AG09319 (cell line): ENCODE data around the gene RER1.

Source experiments
- DNase-seq: peaks from one replicate; pipeline ENCODE4 v3.0.0-alpha.2; 2010; ENCODE audit warnings: low read depth; ENCODE audit errors: extremely low read depth
- TF ChIP-seq, protein P1 (sequence below): IDR thresholded peaks from 2 replicates; pipeline ENCODE4 v1.5.1; 2011; ENCODE audit warnings: low read depth, mild to moderate bottlenecking, inconsistent platforms, low read length, moderate library complexity

The RER1 gene

DNA sequence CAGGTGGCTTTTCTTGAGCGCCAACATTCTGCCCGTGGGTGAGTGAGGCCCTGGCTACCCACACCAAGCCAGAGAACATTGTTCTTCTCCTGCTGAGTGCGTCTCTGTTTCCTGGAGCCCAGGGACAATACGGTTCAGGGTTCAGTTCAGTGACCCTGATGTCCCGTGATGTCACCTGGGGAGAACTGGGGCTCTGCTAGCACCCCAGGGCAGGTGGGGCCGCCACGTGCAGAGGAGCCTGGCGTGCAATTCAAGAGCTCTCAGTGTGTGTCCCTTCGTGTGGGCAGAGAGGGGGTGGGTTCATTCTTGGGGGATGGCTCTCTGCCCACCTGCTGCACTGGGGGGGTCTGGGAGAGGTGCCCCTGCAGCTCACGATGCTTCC lies 38.9 kb downstream of the RER1 start:
- no peak for DNase-seq

GRCh38 chr1:2431103-2431502 lies 39.5 kb downstream of the RER1 start:
- TF ChIP-seq, protein P1, sequence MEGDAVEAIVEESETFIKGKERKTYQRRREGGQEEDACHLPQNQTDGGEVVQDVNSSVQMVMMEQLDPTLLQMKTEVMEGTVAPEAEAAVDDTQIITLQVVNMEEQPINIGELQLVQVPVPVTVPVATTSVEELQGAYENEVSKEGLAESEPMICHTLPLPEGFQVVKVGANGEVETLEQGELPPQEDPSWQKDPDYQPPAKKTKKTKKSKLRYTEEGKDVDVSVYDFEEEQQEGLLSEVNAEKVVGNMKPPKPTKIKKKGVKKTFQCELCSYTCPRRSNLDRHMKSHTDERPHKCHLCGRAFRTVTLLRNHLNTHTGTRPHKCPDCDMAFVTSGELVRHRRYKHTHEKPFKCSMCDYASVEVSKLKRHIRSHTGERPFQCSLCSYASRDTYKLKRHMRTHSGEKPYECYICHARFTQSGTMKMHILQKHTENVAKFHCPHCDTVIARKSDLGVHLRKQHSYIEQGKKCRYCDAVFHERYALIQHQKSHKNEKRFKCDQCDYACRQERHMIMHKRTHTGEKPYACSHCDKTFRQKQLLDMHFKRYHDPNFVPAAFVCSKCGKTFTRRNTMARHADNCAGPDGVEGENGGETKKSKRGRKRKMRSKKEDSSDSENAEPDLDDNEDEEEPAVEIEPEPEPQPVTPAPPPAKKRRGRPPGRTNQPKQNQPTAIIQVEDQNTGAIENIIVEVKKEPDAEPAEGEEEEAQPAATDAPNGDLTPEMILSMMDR: no peak
- no peak for DNase-seq

More for the DNA sequence above, 38.9 kb downstream of the RER1 start:
- TF ChIP-seq, protein P1: no peak

- TF ChIP-seq, protein P1: no peak
- DNase-seq: no peak
These were observed 39.9 kb downstream of the RER1 start for GRCh38 chr1:2431518-2431917.

- DNase-seq: no peak
- TF ChIP-seq, protein P1: no peak
These were observed 40.8 kb downstream of the RER1 start for GRCh38 chr1:2432441-2432844.

GRCh38 chr1:2433196-2433595 lies 41.6 kb downstream of the RER1 start:
- TF ChIP-seq, protein P1: no peak
- DNase-seq: no peak

- DNase-seq: no peak
- TF ChIP-seq, protein P1: no peak
These were observed 42.5 kb downstream of the RER1 start for GRCh38 chr1:2433936-2434655.

GRCh38 chr1:2435091-2435490 lies 43.5 kb downstream of the RER1 start:
- no peak for DNase-seq
- TF ChIP-seq, protein P1: no peak
